ENCODE data around the gene PCSK2.

The PCSK2 gene

GRCh38 chr20:17334932-17335331 is 108.1 kb downstream of the PCSK2 start:
- no peak for DNase-seq (ENCODE audit: low spot score)

GRCh38 chr20:17339000-17339399 is 112.2 kb downstream of the PCSK2 start:
- no peak for DNase-seq (ENCODE audit: low spot score)

DNA sequence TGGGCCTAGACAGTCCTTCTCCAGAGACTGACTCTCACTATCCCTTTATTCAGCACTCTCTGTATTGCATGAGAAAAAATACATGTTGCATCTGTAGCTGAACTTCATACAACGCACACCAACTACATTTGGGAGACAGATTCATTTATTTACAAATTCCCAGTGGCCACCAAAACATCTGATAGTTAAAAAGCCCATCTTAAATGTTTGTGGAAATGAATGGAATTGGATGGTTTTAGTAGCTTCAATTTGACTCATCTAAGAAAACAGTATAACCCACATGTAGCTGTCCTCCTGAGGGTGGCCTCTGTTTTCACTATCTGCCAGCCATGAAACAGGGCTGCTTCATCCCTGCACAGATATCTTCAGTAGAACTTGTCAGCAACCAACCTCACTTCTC is 116.3 kb downstream of the PCSK2 start:
- DNase-seq (ENCODE audit: low spot score), result no peak

- no peak for DNase-seq (ENCODE audit: low spot score)
Measured at GRCh38 chr20:17343656-17344452, 117.0 kb downstream of the PCSK2 start.

- DNase-seq (ENCODE audit: low spot score), result no peak
Measured at GRCh38 chr20:17344790-17345189, 118.0 kb downstream of the PCSK2 start.

DNA sequence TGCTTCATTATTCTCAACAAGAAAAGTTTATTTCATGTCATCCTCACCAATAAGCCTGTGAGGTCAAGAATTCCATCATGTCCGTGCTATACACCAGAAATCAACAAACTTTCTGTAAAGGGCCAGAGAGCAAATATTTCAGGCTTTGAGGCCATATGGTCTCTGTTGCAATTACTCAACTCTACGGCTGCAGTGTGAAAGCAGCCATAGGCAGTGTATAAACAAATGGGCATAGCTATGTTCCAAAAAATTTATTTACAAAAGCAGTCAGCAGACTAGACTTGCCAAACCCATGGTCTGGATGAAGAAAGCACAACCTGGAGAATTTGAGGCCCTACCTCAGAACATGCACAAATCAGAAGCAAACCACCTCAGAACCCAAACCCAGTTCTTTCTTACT is 118.5 kb downstream of the PCSK2 start:
- no peak for DNase-seq (ENCODE audit: low spot score)

GRCh38 chr20:17350321-17350720 is 123.5 kb downstream of the PCSK2 start:
- DNase-seq (ENCODE audit: low spot score), result no peak

DNA sequence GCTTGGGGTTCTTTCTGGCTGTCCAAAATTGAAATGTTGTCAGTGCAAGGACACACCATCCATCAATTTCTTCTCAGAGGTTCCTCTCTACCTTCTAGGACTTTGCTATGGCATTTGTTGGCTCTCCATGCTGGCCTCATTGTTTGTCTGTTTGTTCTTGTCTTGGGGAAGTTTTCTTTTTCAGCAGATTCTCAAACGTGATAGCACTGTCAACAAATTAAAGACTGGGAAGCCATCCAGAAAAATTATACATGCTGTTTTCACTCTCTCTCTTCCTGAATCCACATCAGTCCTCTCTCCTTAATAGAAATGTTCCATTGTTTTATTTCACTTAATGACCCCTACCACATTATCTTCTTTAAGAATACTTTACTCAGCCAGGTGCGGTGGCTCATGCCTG is 130.4 kb downstream of the PCSK2 start:
- no peak for DNase-seq (ENCODE audit: low spot score)

GRCh38 chr20:17358854-17359253 is 132.0 kb downstream of the PCSK2 start:
- no peak for DNase-seq (ENCODE audit: low spot score)

- no peak for DNase-seq (ENCODE audit: low spot score)
Measured at GRCh38 chr20:17364681-17365080, 137.8 kb downstream of the PCSK2 start.

GRCh38 chr20:17365831-17366230 is 139.0 kb downstream of the PCSK2 start:
- DNase-seq (ENCODE audit: low spot score), result no peak

GRCh38 chr20:17369506-17369905 is 142.7 kb downstream of the PCSK2 start:
- no peak for DNase-seq (ENCODE audit: low spot score)

- no peak for DNase-seq (ENCODE audit: low spot score)
Measured at GRCh38 chr20:17372806-17373440, 146.1 kb downstream of the PCSK2 start.

DNA sequence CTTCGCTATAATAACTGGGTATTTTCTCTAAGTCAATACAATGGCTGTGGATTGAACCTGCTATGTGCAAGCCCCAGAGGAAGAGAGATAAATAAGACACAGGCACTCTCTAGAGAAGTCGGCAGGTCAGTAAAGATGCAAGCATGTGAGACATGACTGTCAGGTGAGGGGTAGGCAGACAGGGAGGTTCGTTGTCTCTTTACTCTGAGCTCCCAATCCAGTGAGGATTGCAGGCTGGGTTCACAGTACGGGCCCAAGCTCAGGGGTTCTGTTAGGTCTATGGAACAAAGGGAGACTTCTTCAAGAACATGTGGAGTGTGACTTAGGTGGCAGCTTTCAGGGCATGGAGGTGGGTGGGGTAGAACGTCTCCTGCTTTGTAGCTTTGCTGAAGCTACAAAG is 147.2 kb downstream of the PCSK2 start:
- DNase-seq (ENCODE audit: low spot score), result no peak

DNA sequence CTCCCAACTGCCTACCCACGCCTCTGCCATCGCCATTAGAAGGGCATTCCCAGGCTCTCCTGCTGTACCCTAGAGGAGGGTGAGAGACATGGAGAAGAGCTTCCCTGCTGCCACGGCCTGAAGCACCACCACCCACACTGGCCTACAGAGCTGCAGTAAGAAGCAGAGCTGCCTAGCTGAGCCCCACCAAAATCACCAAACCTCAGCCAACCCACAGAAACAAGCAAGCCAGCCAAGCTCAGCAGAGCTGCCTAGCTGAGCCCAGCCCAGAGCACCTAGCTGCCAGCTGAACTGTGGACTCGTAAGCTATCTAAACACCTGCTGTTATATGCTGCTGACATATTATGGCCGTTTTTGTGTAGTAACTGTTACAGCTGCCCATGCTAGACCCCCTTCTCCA is 149.2 kb downstream of the PCSK2 start:
- no peak for DNase-seq (ENCODE audit: low spot score)

- DNase-seq (ENCODE audit: low spot score), result no peak
Measured at GRCh38 chr20:17377231-17377630, 150.4 kb downstream of the PCSK2 start.

- DNase-seq (ENCODE audit: low spot score), result no peak
Measured at GRCh38 chr20:17379651-17380050, 152.8 kb downstream of the PCSK2 start.

DNA sequence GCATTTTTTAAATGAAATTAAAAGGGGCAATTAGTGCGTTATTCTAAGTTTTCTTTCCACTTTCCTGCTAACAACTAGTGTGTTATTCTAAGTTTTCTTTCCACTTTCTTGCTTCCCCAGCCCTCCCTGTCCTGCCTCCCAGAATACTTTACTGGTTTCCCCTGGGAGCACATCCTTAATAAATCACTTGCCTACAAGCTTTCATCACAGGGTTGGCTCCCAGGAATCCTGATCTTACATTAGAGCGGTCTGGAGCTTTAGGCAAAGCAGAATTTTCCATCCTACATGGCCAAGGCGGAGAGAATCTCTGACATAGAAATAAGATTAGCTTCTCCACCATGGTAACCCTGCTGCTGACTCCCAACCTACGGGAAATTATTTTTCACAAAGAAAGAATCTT is 154.0 kb downstream of the PCSK2 start:
- no peak for DNase-seq (ENCODE audit: low spot score)

DNA sequence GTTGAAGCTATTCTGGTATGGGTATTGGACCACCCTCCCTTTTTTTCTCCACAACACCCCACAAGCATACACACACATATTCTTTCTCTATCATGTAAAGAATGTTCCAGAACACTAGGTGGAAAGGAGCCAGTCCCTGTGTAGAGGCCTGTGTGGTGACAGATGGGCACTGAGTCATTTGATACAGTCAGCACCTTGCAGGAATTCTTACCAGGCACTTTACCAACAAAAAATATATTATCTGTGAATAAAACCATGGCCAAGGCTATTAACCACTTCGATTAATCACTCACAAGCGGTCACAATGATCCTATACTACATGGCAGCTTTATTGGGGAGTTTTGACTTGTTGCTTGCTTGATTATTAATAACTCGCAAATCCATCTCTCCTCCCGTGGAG is 154.9 kb downstream of the PCSK2 start:
- no peak for DNase-seq (ENCODE audit: low spot score)

DNA sequence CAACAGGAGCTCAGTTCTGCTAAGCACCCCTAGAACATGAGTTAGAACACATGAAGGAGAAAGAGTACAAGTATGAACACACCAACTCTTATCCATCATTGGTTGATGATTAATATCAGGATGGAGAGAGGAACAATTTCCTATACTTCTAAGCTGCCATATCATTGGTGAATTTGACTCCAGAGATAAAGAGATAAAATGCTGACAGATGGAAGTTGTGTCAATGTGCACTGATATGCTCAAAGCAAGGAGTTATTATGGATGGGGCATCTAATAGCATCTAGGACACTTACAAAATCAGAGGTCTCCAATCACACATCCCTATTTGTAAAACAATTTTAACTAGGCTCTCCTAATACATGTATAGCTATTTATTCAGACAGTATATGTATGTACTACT is 159.0 kb downstream of the PCSK2 start:
- no peak for DNase-seq (ENCODE audit: low spot score)

DNA sequence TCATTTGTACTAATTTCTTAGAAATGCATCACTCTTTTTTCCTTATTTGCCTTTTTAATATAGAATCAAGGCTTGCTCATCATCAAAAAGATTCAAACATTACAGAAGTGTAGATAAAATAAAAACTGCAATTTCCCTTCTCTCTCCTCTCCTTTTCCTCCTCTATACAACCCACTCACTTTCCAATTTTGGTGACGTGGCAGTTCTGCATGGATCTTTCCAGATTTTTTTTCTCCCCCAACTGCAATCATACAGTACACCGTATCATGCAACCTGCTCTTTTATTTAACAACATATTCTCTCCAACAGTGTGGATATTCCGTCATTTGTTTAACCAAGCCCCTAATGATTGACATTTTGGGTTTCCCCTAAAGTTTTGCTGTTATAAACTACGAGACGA is 163.8 kb downstream of the PCSK2 start:
- no peak for DNase-seq (ENCODE audit: low spot score)

DNA sequence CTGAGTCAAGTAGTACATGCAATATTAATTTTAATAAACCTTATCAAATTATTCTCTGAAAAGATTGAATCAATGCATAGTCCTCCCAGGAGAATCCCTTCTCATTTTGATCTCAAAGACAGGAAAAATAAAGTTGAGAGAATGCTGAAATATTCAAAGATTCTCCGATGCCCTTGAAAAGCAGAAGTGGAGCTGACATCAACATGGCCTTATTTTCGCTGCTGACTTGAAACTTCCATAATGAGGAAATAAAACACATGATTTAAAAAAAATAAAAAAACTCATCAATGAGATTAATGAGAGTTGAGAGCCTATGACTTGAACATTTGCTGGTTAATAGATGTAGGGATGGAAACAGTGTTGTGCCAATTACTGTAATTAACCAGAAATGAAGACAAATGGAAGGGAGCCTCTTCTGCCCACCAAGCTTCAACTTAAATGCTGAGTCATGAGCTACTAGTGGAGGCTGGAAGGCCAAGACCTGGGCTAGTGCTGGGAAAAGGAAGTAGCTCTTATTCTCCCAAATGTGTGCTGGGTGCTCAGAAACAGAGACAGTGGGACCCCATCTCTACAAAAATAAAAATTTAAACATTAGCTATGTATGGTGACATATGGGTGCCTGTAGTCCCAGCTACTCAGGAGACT is 164.4 kb downstream of the PCSK2 start:
- DNase-seq (ENCODE audit: low spot score), result no peak

DNA sequence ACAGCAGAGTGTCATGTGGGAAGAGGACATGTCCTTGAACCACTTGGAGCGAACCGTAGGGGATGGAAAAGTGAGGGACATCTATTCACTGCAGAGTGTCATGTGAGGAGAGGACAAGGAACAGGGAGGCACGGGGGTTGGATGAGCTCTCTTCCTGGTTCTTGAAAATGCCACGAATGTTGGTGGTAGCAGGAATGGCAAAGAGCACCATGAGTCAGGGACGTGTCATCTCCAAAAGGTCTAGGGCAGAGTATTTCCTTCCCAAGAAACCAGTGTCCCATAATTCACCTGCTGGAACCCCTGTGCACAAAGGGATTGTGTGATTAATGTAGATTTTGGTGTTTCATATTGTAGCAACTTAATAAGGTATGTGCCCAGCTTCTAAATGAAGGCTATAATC is 167.6 kb downstream of the PCSK2 start:
- DNase-seq (ENCODE audit: low spot score), result no peak
